H1 (cell line): ENCODE results near the gene FAM149A. TPM values are rescaled to one million over a fixed set of nuclear protein-coding genes. Genes with fewer than 3 reads are reported as not detected.
A peak's percentile ranks its signal among the peaks of the same experiment; 100 is the strongest.

Source experiments
- CTCF ChIA-PET: fragments of 300-600 bp; sonication (Branson Sonifier 250); formaldehyde crosslinking; loops from one replicate; lab custom pipeline; 2021; ENCODE audit not compliant: partially characterized antibody; lab: Charles Lee
- POLR2A ChIA-PET: fragments of 300-600 bp; sonication (Branson Sonifier 250); formaldehyde crosslinking; loops from one replicate; lab custom pipeline; 2021; ENCODE audit warnings: inconsistent platforms; ENCODE audit not compliant: partially characterized antibody; lab: Charles Lee
- DNase-seq, 2 experiments: peaks; one replicate each; pipeline versions ENCODE4 v3.0.0 to v3.0.0-alpha.2; 2010 to 2022; ENCODE audit warnings: low spot score in 2 of 2, low read depth in 1 of 2, mixed read lengths in 1 of 2
- FAIRE-seq: peaks from 2 replicates; lab custom pipeline; 2011; peaks lifted over from hg19 to GRCh38; lab: Jason Lieb, UNC
- H2AFZ ChIP-seq: 2 replicates; pipeline ENCODE4 v1.8.1; 2012; ENCODE audit warnings: low read length, inconsistent platforms
- H2AK5ac ChIP-seq: 2 replicates; pipeline ENCODE4 v1.6.1; 2013; ENCODE audit warnings: low read depth, low read length
- H2BK120ac ChIP-seq: replicated peaks from 2 replicates; pipeline ENCODE3; 2013; ENCODE audit warnings: low read depth, low read length, inconsistent platforms
- H2BK12ac ChIP-seq: 2 replicates; pipeline ENCODE4 v1.6.1; 2013; ENCODE audit warnings: low read depth, low read length
- H2BK15ac ChIP-seq: 2 replicates; pipeline ENCODE4 v1.6.1; 2013; ENCODE audit warnings: low read length
- H2BK20ac ChIP-seq: 2 replicates; pipeline ENCODE4 v1.6.1; 2013; ENCODE audit warnings: low read length
- H2BK5ac ChIP-seq: 2 replicates; pipeline ENCODE4 v1.6.1; 2013; ENCODE audit warnings: low read depth, low read length
- H3K14ac ChIP-seq: 2 replicates; pipeline ENCODE4 v1.6.1; 2013; ENCODE audit warnings: inconsistent platforms; ENCODE audit not compliant: insufficient read length
- H3K18ac ChIP-seq: 2 replicates; pipeline ENCODE4 v1.6.1; 2013; ENCODE audit warnings: low read length; ENCODE audit errors: extremely low read depth
- H3K23ac ChIP-seq: 2 replicates; pipeline ENCODE4 v1.6.1; 2013; ENCODE audit warnings: inconsistent platforms; ENCODE audit not compliant: insufficient read length
- H3K23me2 ChIP-seq: 2 replicates; pipeline ENCODE4 v1.6.1; 2013; ENCODE audit warnings: low read depth, low read length
- H3K27ac ChIP-seq: 2 replicates; pipeline ENCODE4 v1.6.1; 2011; ENCODE audit warnings: low read depth, low read length, inconsistent platforms
- H3K27me3 ChIP-seq, 4 experiments: replicated peaks in 1 of 4; 1 replicate in 1 of 4; 2 replicates in 3 of 4; pipeline versions ENCODE4 v1.6.1 to v1.8.1; 2011 to 2013; ENCODE audit warnings: low read length in 3 of 4, mild to moderate bottlenecking in 3 of 4, inconsistent platforms in 2 of 4, mixed read lengths in 2 of 4, moderate library complexity in 1 of 4; ENCODE audit not compliant: control insufficient read depth in 3 of 4, insufficient read depth in 3 of 4; ENCODE audit errors: extremely low read depth in 1 of 4
- H3K36me3 ChIP-seq, 4 experiments: 2 replicates each; pipeline versions ENCODE4 v1.6.1 to v1.8.1; 2011 to 2013; ENCODE audit warnings: mild to moderate bottlenecking in 4 of 4, low read length in 3 of 4, moderate library complexity in 2 of 4, control low read depth in 1 of 4, inconsistent platforms in 1 of 4; ENCODE audit not compliant: insufficient read depth in 4 of 4, control insufficient read depth in 2 of 4
- H3K4ac ChIP-seq: replicated peaks from 2 replicates; pipeline ENCODE3; 2013; ENCODE audit warnings: low read length, low read depth, mixed read lengths, inconsistent platforms; ENCODE audit not compliant: insufficient read length
- H3K4me1 ChIP-seq, 4 experiments: replicated peaks in 1 of 4; 1 replicate in 1 of 4; 2 replicates in 3 of 4; pipeline versions ENCODE4 v1.6.1 to v1.8.1; 2011 to 2013; ENCODE audit warnings: low read length in 3 of 4, inconsistent platforms in 2 of 4, mixed read lengths in 1 of 4; ENCODE audit not compliant: insufficient read depth in 4 of 4, control insufficient read depth in 3 of 4
- H3K4me2 ChIP-seq, 2 experiments: 2 replicates each; pipeline versions ENCODE4 v1.6.1 to v1.8.1; 2011 to 2013; ENCODE audit warnings: low read depth in 2 of 2, low read length in 2 of 2, control low read depth in 1 of 2, inconsistent platforms in 1 of 2, mild to moderate bottlenecking in 1 of 2; ENCODE audit not compliant: insufficient read depth in 1 of 2
- H3K4me3 ChIP-seq, 4 experiments: fragments of 200-600, 300-600 bp in 1 of 4; sonication (generic), shearing (Covaris generic), sonication (Bioruptor Twin) in 1 of 4; 2 replicates each; pipeline versions ENCODE4 v1.5.1 to v1.8.1; 2011 to 2016; ENCODE audit warnings: low read length in 4 of 4, low read depth in 3 of 4, control low read depth in 2 of 4, inconsistent platforms in 2 of 4, mild to moderate bottlenecking in 2 of 4, mixed read lengths in 1 of 4, moderate library complexity in 1 of 4; ENCODE audit not compliant: insufficient read depth in 2 of 4; ENCODE audit errors: extremely low read depth in 1 of 4
- H3K56ac ChIP-seq: replicated peaks from 2 replicates; pipeline ENCODE3; 2013; ENCODE audit warnings: low read depth, mild to moderate bottlenecking, mixed read lengths, low read length, inconsistent platforms; ENCODE audit not compliant: insufficient read length
- H3K79me1 ChIP-seq: 2 replicates; pipeline ENCODE4 v1.6.1; 2013; ENCODE audit warnings: low read depth, low read length, control low read depth
- H3K79me2 ChIP-seq, 2 experiments: 2 replicates each; pipeline versions ENCODE4 v1.6.1 to v1.8.1; 2012 to 2013; ENCODE audit warnings: low read length in 2 of 2, mild to moderate bottlenecking in 2 of 2, inconsistent platforms in 1 of 2; ENCODE audit not compliant: insufficient read depth in 2 of 2, control insufficient read depth in 1 of 2
- H3K9ac ChIP-seq, 4 experiments: replicated peaks in 1 of 4; 1 replicate in 1 of 4; 2 replicates in 3 of 4; pipeline versions ENCODE4 v1.6.1 to v1.8.1; 2011 to 2013; ENCODE audit warnings: low read depth in 3 of 4, low read length in 3 of 4, control low read depth in 2 of 4, mild to moderate bottlenecking in 2 of 4, moderate library complexity in 2 of 4, inconsistent platforms in 1 of 4; ENCODE audit errors: extremely low read depth in 1 of 4
- H3K9me3 ChIP-seq, 2 experiments: 2 replicates each; pipeline versions ENCODE4 v1.6.1 to v1.8.1; 2012 to 2013; ENCODE audit warnings: mild to moderate bottlenecking in 2 of 2, moderate library complexity in 2 of 2, control low read depth in 1 of 2, inconsistent platforms in 1 of 2, low read depth in 1 of 2, low read length in 1 of 2, mixed read lengths in 1 of 2; ENCODE audit not compliant: insufficient read depth in 2 of 2
- H4K20me1 ChIP-seq, 2 experiments: replicated peaks in 1 of 2; 2 replicates each; pipeline versions ENCODE3 to v1.8.1; 2011 to 2013; ENCODE audit warnings: inconsistent platforms in 2 of 2, low read length in 2 of 2, mild to moderate bottlenecking in 1 of 2; ENCODE audit not compliant: insufficient read depth in 2 of 2, control insufficient read depth in 1 of 2
- H4K5ac ChIP-seq: 2 replicates; pipeline ENCODE4 v1.6.1; 2013; ENCODE audit warnings: low read length, low read depth, mixed read lengths, inconsistent platforms; ENCODE audit not compliant: insufficient read length
- H4K8ac ChIP-seq: 2 replicates; pipeline ENCODE4 v1.8.0; 2013; ENCODE audit warnings: mild to moderate bottlenecking, moderate library complexity, low read length, inconsistent platforms; ENCODE audit not compliant: insufficient read depth; ENCODE audit errors: extremely low read depth
- H4K91ac ChIP-seq: replicated peaks from 2 replicates; pipeline ENCODE3; 2013; ENCODE audit warnings: low read length, mixed read lengths, inconsistent platforms; ENCODE audit not compliant: insufficient read length
- KDM1A ChIP-seq: fragments of 200-600, 300-600 bp; sonication (generic); IDR thresholded peaks from 2 replicates; pipeline ENCODE4 v1.7.1; 2016; ENCODE audit warnings: mild to moderate bottlenecking, low read length, borderline replicate concordance
- PHF8 ChIP-seq: fragments of 200-600 bp; sonication (generic); conservative IDR thresholded peaks from 2 replicates; pipeline ENCODE4 v1.7.1; 2012; ENCODE audit warnings: low read depth, mild to moderate bottlenecking, inconsistent platforms, low read length, moderate library complexity
- RAD21 ChIP-seq, 2 experiments: IDR thresholded peaks in 1 of 2; conservative IDR thresholded peaks in 1 of 2; 2 replicates each; pipeline ENCODE4 v1.6.1; 2011; ENCODE audit warnings: low read depth in 2 of 2, low read length in 2 of 2, improper control_type of control experiment in 1 of 2, inconsistent platforms in 1 of 2, mild to moderate bottlenecking in 1 of 2, moderate library complexity in 1 of 2
- SP4 ChIP-seq: IDR thresholded peaks from 2 replicates; pipeline ENCODE4 v1.6.1; 2012; ENCODE audit warnings: low read length, inconsistent platforms
- ZNF274 ChIP-seq: IDR thresholded peaks from 2 replicates; pipeline ENCODE4 v1.7.0; 2012; ENCODE audit warnings: low read length, borderline replicate concordance; ENCODE audit errors: extremely low read depth
- WGBS, 2 experiments: shearing (Covaris generic) in 1 of 2; methylation state at CpG; one replicate each; pipeline versions ENCODE4 v1.1.6 to v1.1.7; 2013 to 2015; ENCODE audit warnings: low lambda C conversion rate in 2 of 2, mixed read lengths in 2 of 2, inconsistent platforms in 1 of 2, low coverage in 1 of 2, missing lambda C conversion rate in 1 of 2; ENCODE audit not compliant: insufficient replicate concordance in 2 of 2, insufficient coverage in 1 of 2, insufficient read length in 1 of 2; ENCODE audit errors: extremely low coverage in 1 of 2, missing lambda C conversion rate in 1 of 2; 5-methylcytosine and 5-hydroxymethylcytosine counted together
- polyA plus RNA-seq, 7 experiments: library from polyadenylated mRNA; depleted of rRNA in 3 of 7; stranded (reverse) in 5 of 7; unstranded in 2 of 7; fragments of >200 nt in 5 of 7; fragments of 200-250 nt in 2 of 7; gene quantifications; 1 replicate in 5 of 7; 2 replicates in 1 of 7; 4 replicates in 1 of 7; pipeline versions ENCODE4 v1.2.1 to v1.2.3, GENCODE V29; 2011 to 2013; ENCODE audit warnings: missing spikeins in 2 of 7, mixed read lengths in 2 of 7
- total RNA-seq: library from RNA; stranded (reverse); fragmentation: NEBNext Ultra II Directional; extraction: Animal tissue kit (Norgen Biotek cat#: 25700); gene quantifications from 2 replicates; pipeline ENCODE4 v1.2.1, GENCODE V29; 2021
- TF ChIP-seq, protein P1 (sequence below), 3 experiments: IDR thresholded peaks; 1 replicate in 2 of 3; 2 replicates in 1 of 3; pipeline versions ENCODE4 v1.5.1 to v1.6.1; 2011; ENCODE audit warnings: low read length in 3 of 3, mild to moderate bottlenecking in 3 of 3, inconsistent platforms in 2 of 3, low read depth in 1 of 3, moderate library complexity in 1 of 3; ENCODE audit not compliant: insufficient read depth in 1 of 3; ENCODE audit errors: control extremely low read depth in 1 of 3
- TF ChIP-seq, protein P2 (sequence below): IDR thresholded peaks from 2 replicates; pipeline ENCODE4 v1.6.1; 2012; ENCODE audit warnings: inconsistent platforms

Gene FAM149A
- total and polyA plus RNA-seq, 2 of the 8 experiments (the other 6 are each of a cell fraction or from before 2014, with no cell fraction given) = 6.1 to 8.5 TPM

DNA sequence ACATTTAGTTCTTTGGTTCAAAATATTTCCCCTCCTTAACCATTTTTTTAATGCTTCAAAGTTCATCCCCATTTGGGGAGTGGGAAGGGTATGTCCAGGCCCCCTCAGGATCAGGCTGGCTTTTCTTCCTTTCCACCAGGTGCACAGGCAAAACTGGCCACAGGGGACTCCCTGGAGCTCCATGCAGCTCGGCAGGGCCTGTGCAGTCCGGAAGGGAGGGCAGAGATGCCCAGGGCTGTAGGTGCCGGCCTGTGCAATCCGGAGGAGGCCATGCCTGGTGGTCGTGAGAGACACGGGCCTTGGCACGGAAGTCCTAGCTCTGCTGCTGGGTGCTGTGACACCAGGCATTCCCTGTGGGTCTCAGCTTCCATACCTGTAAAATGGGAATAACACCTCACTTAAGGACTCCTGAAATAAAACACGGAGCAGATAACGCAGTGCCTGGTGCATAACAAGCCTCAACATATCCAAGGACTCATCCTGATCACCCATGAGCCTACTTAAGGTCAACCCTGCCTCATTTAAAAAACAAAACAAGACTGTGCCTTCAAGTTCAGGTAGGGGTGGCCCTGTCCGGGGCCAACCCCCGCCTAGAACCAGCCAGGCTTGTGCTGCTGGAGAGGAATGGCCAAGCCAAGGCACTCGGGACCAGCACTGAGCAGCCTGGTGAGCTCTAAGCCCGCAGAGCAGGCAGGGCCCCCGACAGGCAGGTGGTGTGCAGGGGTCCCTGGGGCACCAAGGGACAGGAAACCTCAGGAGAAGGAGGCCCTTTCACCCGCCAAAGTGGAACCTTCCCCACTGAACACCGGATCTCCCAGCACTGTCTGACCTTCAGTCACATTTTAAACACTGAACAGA, 65.7 kb downstream of the FAM149A start:
- no peak for DNase-seq
- POLR2A ChIA-PET = interaction anchor here (1.0 to 1.3 kb wide), 4 partner anchors 8 to 20 kb away, joined by 3 to 4 read pairs (median 4); no protein-coding TSS in a partner anchor
- Histone ChIP-seq H3K79me1 (no peaks in the 10 kb centered on the region), H3K14ac (no peak overlapping the region), H2BK12ac (0 out of 2 replicates have a peak overlapping the region, but pooled peaks have one; percentile 28), H3K23ac (no peak overlapping the region), H3K9ac (no peak overlapping the region), H2AK5ac (0 out of 2 replicates have a peak overlapping the region, but pooled peaks have one; percentile 13), H4K20me1 (no peaks in the 10 kb centered on the region), H3K27me3 (no peaks in the 10 kb centered on the region), H4K91ac (no peak overlapping the region), H2BK15ac (no peak overlapping the region), H3K18ac (no peak overlapping the region), H3K36me3 (no peaks in the 10 kb centered on the region), H3K9me3 (no peaks in the 10 kb centered on the region), H2BK5ac (no peak overlapping the region), H3K27ac (no peak overlapping the region), H2AFZ (no peak overlapping the region), H4K8ac (no peak overlapping the region), H2BK120ac (no peak overlapping the region), H3K4me3 (no peak overlapping the region), H4K5ac (no peak overlapping the region), H3K56ac (no peak overlapping the region), H3K4me1 (no peaks in the 10 kb centered on the region; a peak in 1 of 7 replicates), H3K79me2 (no peaks in the 10 kb centered on the region), H3K23me2 (no peaks in the 10 kb centered on the region), H2BK20ac (no peak overlapping the region), H3K4ac (no peak overlapping the region), H3K4me2 (no peak overlapping the region)
- TF ChIP-seq, protein P1, sequence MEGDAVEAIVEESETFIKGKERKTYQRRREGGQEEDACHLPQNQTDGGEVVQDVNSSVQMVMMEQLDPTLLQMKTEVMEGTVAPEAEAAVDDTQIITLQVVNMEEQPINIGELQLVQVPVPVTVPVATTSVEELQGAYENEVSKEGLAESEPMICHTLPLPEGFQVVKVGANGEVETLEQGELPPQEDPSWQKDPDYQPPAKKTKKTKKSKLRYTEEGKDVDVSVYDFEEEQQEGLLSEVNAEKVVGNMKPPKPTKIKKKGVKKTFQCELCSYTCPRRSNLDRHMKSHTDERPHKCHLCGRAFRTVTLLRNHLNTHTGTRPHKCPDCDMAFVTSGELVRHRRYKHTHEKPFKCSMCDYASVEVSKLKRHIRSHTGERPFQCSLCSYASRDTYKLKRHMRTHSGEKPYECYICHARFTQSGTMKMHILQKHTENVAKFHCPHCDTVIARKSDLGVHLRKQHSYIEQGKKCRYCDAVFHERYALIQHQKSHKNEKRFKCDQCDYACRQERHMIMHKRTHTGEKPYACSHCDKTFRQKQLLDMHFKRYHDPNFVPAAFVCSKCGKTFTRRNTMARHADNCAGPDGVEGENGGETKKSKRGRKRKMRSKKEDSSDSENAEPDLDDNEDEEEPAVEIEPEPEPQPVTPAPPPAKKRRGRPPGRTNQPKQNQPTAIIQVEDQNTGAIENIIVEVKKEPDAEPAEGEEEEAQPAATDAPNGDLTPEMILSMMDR (IDR thresholded peaks at IDR 0.05; ENCODE audit: control extremely low read depth in 1 of 3, insufficient read depth in 1 of 3, low read depth in 1 of 3, low read length in 3 of 3) = peak; percentile 11 to 34 (median 31); a peak in 2 of 4 replicates
- TF ChIP-seq KDM1A (peak; percentile 68; the same call in 1 of the 2 replicates), SP4 (no peak), RAD21 (IDR thresholded peaks at IDR 0.05 in 1 of 2, conservative IDR thresholded peaks at IDR 0.05 in 1 of 2; ENCODE audit: low read depth in 2 of 2, low read length in 2 of 2) (peak in 1 of 2 experiments; percentile 23; a peak in 1 of 4 replicates), PHF8 (no peak), ZNF274 (no peak)
- TF ChIP-seq, protein P2, sequence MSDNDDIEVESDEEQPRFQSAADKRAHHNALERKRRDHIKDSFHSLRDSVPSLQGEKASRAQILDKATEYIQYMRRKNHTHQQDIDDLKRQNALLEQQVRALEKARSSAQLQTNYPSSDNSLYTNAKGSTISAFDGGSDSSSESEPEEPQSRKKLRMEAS = no peak
- CTCF ChIA-PET = interaction anchor here (0.6 to 2.2 kb wide), 10 partner anchors 8 to 303 kb away, joined by 3 to 8 read pairs (median 5); no protein-coding TSS in a partner anchor
- FAIRE-seq = no peak
- 90% methylated on average over 16 of the region's 16 CpGs; no CpG with 5 or more reads in 1 of the 2 experiments for WGBS, 2 experiments
